Mesenchymal stem cell (in vitro differentiated cells and primary cell): ENCODE data around the gene HMOX1.
A peak's percentile ranks its signal among the peaks of the same experiment; 100 is the strongest.

Experiments
- DNase-seq: peaks from one replicate; pipeline ENCODE4 v3.0.0-alpha.2; 2013
- H2AFZ ChIP-seq: one replicate; pipeline ENCODE4 v1.6.1; 2013; ENCODE audit warnings: low read depth, mild to moderate bottlenecking, control low read depth, inconsistent platforms, low read length, moderate library complexity
- H2AK5ac ChIP-seq: 2 replicates; pipeline ENCODE4 v1.6.1; 2013; ENCODE audit warnings: low read length, moderate library complexity, mild to moderate bottlenecking, inconsistent platforms; ENCODE audit not compliant: severe bottlenecking
- H2BK120ac ChIP-seq: one replicate; pipeline ENCODE4 v1.6.1; 2013; ENCODE audit warnings: low read depth, mild to moderate bottlenecking, inconsistent platforms, low read length, moderate library complexity
- H2BK12ac ChIP-seq, 2 experiments: one replicate each; pipeline ENCODE4 v1.6.1; 2013; ENCODE audit warnings: inconsistent platforms in 2 of 2, low read length in 2 of 2, mild to moderate bottlenecking in 2 of 2, moderate library complexity in 2 of 2, control low read depth in 1 of 2
- H2BK15ac ChIP-seq: one replicate; pipeline ENCODE4 v1.6.1; 2013; ENCODE audit warnings: mild to moderate bottlenecking, low read depth, inconsistent platforms; ENCODE audit not compliant: poor library complexity, severe bottlenecking
- H2BK5ac ChIP-seq: 2 replicates; pipeline ENCODE4 v1.6.1; 2013; ENCODE audit warnings: low read depth, mild to moderate bottlenecking, low read length, control low read depth, inconsistent platforms; ENCODE audit not compliant: poor library complexity, severe bottlenecking
- H3K14ac ChIP-seq, 2 experiments: one replicate each; pipeline ENCODE4 v1.6.1; 2013; ENCODE audit warnings: inconsistent platforms in 2 of 2, low read length in 2 of 2, control low read depth in 1 of 2, mild to moderate bottlenecking in 1 of 2, moderate library complexity in 1 of 2
- H3K18ac ChIP-seq, 2 experiments: one replicate each; pipeline ENCODE4 v1.6.1; 2013; ENCODE audit warnings: inconsistent platforms in 2 of 2, low read length in 2 of 2, control low read depth in 1 of 2, low read depth in 1 of 2, mild to moderate bottlenecking in 1 of 2
- H3K23ac ChIP-seq, 2 experiments: one replicate each; pipeline ENCODE4 v1.6.1; 2013; ENCODE audit warnings: inconsistent platforms in 2 of 2, low read length in 2 of 2, mild to moderate bottlenecking in 2 of 2, moderate library complexity in 2 of 2, control low read depth in 1 of 2
- H3K27ac ChIP-seq: 2 replicates; pipeline ENCODE4 v1.5.1; 2013; ENCODE audit warnings: mild to moderate bottlenecking, moderate library complexity, low read length, control low read depth, inconsistent platforms; ENCODE audit not compliant: poor library complexity, severe bottlenecking
- H3K27me3 ChIP-seq, 2 experiments: 2 replicates each; pipeline versions ENCODE4 v1.6.1 to v1.7.0; 2013; ENCODE audit warnings: low read length in 2 of 2, mild to moderate bottlenecking in 2 of 2, moderate library complexity in 2 of 2, control low read depth in 1 of 2, inconsistent platforms in 1 of 2; ENCODE audit not compliant: control insufficient read depth in 1 of 2, insufficient read depth in 1 of 2
- H3K36me3 ChIP-seq, 2 experiments: 2 replicates each; pipeline versions ENCODE4 v1.6.1 to v1.7.0; 2013; ENCODE audit warnings: low read length in 2 of 2, control low read depth in 1 of 2, inconsistent platforms in 1 of 2, low read depth in 1 of 2, mild to moderate bottlenecking in 1 of 2; ENCODE audit not compliant: insufficient read depth in 2 of 2, control insufficient read depth in 1 of 2
- H3K4ac ChIP-seq, 2 experiments: one replicate each; pipeline ENCODE4 v1.6.1; 2013; ENCODE audit warnings: inconsistent platforms in 2 of 2, low read length in 2 of 2, mild to moderate bottlenecking in 2 of 2, moderate library complexity in 2 of 2, control low read depth in 1 of 2, low read depth in 1 of 2
- H3K4me1 ChIP-seq: 2 replicates; pipeline ENCODE4 v1.6.1; 2013; ENCODE audit warnings: low read depth, low read length, control low read depth; ENCODE audit not compliant: control insufficient read depth, insufficient read depth
- H3K4me2 ChIP-seq: 2 replicates; pipeline ENCODE4 v1.6.1; 2013; ENCODE audit warnings: low read length, mild to moderate bottlenecking, inconsistent platforms; ENCODE audit not compliant: poor library complexity, severe bottlenecking
- H3K4me3 ChIP-seq, 2 experiments: 2 replicates each; pipeline versions ENCODE4 v1.5.1 to v1.7.0; 2013; ENCODE audit warnings: low read length in 2 of 2, mild to moderate bottlenecking in 2 of 2, control low read depth in 1 of 2, low read depth in 1 of 2; ENCODE audit not compliant: insufficient read depth in 1 of 2
- H3K79me1 ChIP-seq: replicated peaks from 2 replicates; pipeline ENCODE4 v1.6.1; 2013; ENCODE audit warnings: mild to moderate bottlenecking, control low read depth, low read length, inconsistent platforms; ENCODE audit not compliant: poor library complexity, severe bottlenecking
- H3K9ac ChIP-seq: 2 replicates; pipeline ENCODE4 v1.7.0; 2013; ENCODE audit warnings: mild to moderate bottlenecking, low read length, moderate library complexity
- H3K9me3 ChIP-seq: 2 replicates; pipeline ENCODE4 v1.7.0; 2013; ENCODE audit warnings: mild to moderate bottlenecking, low read length; ENCODE audit not compliant: control insufficient read depth
- H4K8ac ChIP-seq: one replicate; pipeline ENCODE4 v1.6.1; 2013; ENCODE audit warnings: inconsistent platforms, mild to moderate bottlenecking, low read length, moderate library complexity
- H4K91ac ChIP-seq: one replicate; pipeline ENCODE4 v1.6.1; 2013; ENCODE audit warnings: mild to moderate bottlenecking, low read length, inconsistent platforms
- WGBS: methylation state at CpG from one replicate; pipeline ENCODE4 v1.1.7; 2013; ENCODE audit warnings: mixed read lengths; 5-methylcytosine and 5-hydroxymethylcytosine counted together

HMOX1 gene

DNA sequence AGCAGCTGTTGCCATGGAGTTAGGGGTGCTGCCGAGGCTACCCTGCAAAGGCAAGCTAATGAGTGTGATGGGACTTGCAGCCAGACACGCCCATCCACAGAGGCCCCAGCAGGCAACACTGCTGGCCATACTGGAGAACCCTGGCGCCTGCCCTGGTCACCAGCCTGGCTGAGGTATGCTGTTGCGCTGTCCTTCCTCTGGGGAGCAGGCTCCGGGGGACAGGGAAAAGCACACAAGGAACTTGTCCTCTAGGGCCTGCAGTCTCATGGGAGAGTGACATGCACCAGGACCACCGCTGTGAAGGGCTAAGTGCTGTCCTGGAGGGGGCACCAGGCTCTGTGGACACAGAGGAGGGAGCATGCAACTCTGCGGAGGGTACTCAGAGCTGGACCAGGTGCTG lies 45.4 kb upstream of the HMOX1 start:
- peaks cover 88 to 90% of the 10 kb centered on the region in 2 experiments for H3K36me3 ChIP-seq
- no peak overlapping the region for H3K27ac ChIP-seq
- no peak overlapping the region for H3K4me2 ChIP-seq
- H3K4me3 ChIP-seq, result no peak overlapping the region
- H2AFZ ChIP-seq, result no peak overlapping the region
- 93% methylated on average over 7 of the region's 7 CpGs for WGBS
- no peak overlapping the region for H4K8ac ChIP-seq
- no peak overlapping the region for H3K18ac ChIP-seq
- H3K23ac ChIP-seq, result no peak overlapping the region
- H3K14ac ChIP-seq, result no peak overlapping the region
- peak overlapping the region; percentile 20 for H4K91ac ChIP-seq
- H3K9me3 ChIP-seq, result no peaks in the 10 kb centered on the region
- H3K4me1 ChIP-seq, result peaks cover 10% of the 10 kb centered on the region
- H2BK5ac ChIP-seq, result no peak overlapping the region
- no peak for DNase-seq
- no peak overlapping the region for H2BK15ac ChIP-seq
- H3K9ac ChIP-seq, result no peak overlapping the region
- H3K4ac ChIP-seq, result no peak overlapping the region
- no peak overlapping the region for H2BK120ac ChIP-seq
- H2AK5ac ChIP-seq, result no peak overlapping the region
- H3K79me1 ChIP-seq, result no peaks in the 10 kb centered on the region
- H2BK12ac ChIP-seq, result no peak overlapping the region
- H3K27me3 ChIP-seq, result no peaks in the 10 kb centered on the region

DNA sequence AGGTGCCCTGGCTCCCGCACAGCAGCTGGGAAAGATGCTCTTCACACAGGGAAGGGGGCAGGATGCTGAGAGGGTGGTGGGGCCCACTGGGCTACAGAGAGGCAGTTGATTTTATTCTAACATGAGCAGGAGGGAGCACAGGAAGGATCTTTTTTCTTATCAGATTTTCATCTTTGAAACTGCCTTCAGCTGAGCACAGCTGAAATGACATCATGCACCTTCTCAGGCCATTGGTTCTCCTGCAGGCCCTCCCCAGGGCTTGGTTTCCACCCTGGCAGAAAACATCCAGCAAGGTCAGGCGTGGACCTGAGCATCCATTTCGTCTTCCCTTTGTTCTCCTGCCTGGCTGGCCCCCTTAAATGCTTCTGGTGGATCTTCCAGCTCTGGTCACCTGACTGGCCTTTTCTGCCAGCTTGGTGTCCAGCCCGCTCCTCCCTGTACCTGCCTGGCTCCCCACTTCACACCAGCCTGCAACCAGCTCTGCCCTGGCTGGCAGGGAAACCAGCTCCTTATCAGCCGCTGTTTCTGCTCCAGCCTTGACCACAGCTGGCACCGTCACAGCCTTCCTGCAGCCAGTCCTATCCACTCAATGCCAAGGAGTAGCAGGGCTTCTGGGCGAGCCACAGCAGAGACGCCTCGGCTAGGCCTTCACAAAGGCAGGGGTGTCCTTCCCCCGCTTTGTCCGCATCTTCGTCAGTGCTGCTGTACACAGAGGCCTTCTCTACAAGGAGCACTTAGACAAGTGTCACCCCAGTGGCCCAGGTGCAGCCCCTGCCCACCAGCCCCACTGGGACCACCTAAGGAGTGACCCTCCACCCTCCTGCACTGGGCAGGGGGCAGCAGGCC lies 44.7 kb upstream of the HMOX1 start:
- Histone ChIP-seq H2BK15ac (no peak overlapping the region), H2BK5ac (no peak overlapping the region), H2AK5ac (no peak overlapping the region), H3K36me3 (peaks cover 88 to 91% of the 10 kb centered on the region in 2 experiments), H3K18ac (no peak overlapping the region), H3K4me3 (no peak overlapping the region), H3K4ac (no peak overlapping the region), H4K8ac (no peak overlapping the region), H3K23ac (no peak overlapping the region), H4K91ac (no peak overlapping the region), H3K27ac (no peak overlapping the region), H3K14ac (no peak overlapping the region), H2BK120ac (no peak overlapping the region), H2AFZ (no peak overlapping the region), H3K4me2 (no peak overlapping the region), H2BK12ac (no peak overlapping the region), H3K79me1 (no peaks in the 10 kb centered on the region), H3K9ac (no peak overlapping the region), H3K27me3 (no peaks in the 10 kb centered on the region), H3K4me1 (peaks cover 10% of the 10 kb centered on the region), H3K9me3 (no peaks in the 10 kb centered on the region)
- no peak for DNase-seq
- WGBS, result 89% methylated on average over 12 of the region's 12 CpGs

DNA sequence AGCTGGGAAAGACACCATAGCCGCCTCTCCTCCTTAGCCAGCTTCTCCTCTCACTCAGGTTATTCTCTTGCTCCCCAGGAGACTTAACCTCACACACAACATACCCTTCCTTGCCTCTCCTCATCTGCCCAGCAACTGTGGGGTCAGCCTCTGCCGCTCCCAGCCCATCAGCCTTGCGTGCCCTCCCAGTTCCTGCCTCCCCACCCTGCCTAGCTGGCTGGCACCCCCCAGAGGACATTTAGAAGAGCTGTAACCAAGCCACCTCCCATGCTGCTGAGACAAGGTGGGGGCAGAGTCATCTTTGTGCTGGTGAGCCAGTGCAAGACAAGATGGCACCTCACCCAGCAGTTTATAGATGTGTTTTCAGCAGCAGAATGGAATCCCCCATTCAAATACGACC lies 43.0 kb upstream of the HMOX1 start:
- 87% methylated on average over 4 of the region's 4 CpGs for WGBS
- H2BK15ac ChIP-seq, result no peak overlapping the region

DNA sequence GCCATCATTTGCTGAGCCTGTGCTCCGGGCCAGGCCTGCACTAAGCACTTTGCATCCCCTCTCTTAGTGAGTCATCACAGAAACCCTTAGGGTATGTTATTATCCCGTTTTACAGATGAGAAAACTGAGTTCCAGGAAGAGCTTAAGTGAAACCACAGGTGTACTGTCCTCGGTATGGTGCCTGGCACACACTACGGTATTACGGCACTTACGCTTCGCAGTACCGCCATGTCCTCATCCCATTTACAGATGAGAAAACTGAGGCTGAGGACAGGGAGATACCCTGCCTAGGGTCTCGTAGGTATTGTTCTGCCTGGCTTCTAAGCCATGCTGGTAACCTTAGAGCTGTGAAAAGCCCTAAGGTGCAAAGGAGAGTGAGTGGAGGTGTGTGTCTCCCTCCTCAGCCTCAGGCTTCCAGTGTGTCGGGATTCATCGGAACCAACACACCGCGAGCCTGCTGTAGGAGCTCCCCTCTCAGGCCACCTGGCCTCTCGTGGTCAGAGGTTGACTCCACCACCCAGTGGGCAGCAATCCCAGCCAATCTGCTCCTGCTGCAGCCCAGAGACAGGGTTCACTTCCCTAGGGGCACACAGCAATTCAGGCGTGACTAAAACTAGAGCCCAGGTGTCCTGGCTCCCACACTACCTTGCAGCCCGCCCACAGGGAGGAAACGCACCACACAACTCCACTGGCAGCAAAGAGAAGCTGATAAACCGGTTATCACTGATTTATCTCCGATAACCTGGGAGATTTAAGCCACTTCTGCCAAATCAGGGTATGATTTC lies 39.6 kb upstream of the HMOX1 start:
- H3K4me3 ChIP-seq, result no peak overlapping the region
- no peak overlapping the region for H4K91ac ChIP-seq
- H3K4ac ChIP-seq, result no peak overlapping the region
- H2BK5ac ChIP-seq, result no peak overlapping the region
- 93% methylated on average over 19 of the region's 19 CpGs for WGBS
- H3K36me3 ChIP-seq, result peaks cover 89 to 91% of the 10 kb centered on the region in 2 experiments
- no peak overlapping the region for H2BK120ac ChIP-seq
- no peak overlapping the region for H3K27ac ChIP-seq
- DNase-seq, result no peak
- H2BK12ac ChIP-seq, result no peak overlapping the region
- no peak overlapping the region for H3K18ac ChIP-seq
- H3K14ac ChIP-seq, result no peak overlapping the region
- no peaks in the 10 kb centered on the region for H3K27me3 ChIP-seq
- H2AK5ac ChIP-seq, result no peak overlapping the region
- no peak overlapping the region for H3K4me2 ChIP-seq
- H3K79me1 ChIP-seq, result no peaks in the 10 kb centered on the region
- no peak overlapping the region for H4K8ac ChIP-seq
- H3K9ac ChIP-seq, result no peak overlapping the region
- no peak overlapping the region for H2AFZ ChIP-seq
- H3K4me1 ChIP-seq, result peaks cover 11% of the 10 kb centered on the region
- H2BK15ac ChIP-seq, result no peak overlapping the region
- no peak overlapping the region for H3K23ac ChIP-seq
- H3K9me3 ChIP-seq, result no peaks in the 10 kb centered on the region

More for the DNA sequence above, 43.0 kb upstream of the HMOX1 start:
- Histone ChIP-seq H2BK5ac (no peak overlapping the region), H3K23ac (no peak overlapping the region), H2BK120ac (no peak overlapping the region), H3K4me2 (no peak overlapping the region), H3K18ac (no peak overlapping the region), H3K27ac (no peak overlapping the region), H4K91ac (no peak overlapping the region), H3K9me3 (no peaks in the 10 kb centered on the region), H2BK12ac (no peak overlapping the region), H3K9ac (no peak overlapping the region), H3K27me3 (no peaks in the 10 kb centered on the region), H3K4me1 (peaks cover 17% of the 10 kb centered on the region), H2AFZ (no peak overlapping the region), H3K36me3 (peaks cover 89 to 93% of the 10 kb centered on the region in 2 experiments), H3K79me1 (no peaks in the 10 kb centered on the region), H3K14ac (no peak overlapping the region), H2AK5ac (no peak overlapping the region), H3K4me3 (no peak overlapping the region), H3K4ac (no peak overlapping the region), H4K8ac (no peak overlapping the region)
- no peak for DNase-seq
